ENCODE data around the gene GHITM.
"Not testable (repeated sequence)": the region's sequence is repeated elsewhere in the genome, so short reads cannot be mapped to it uniquely, and the experiment has no call there.

DNA sequence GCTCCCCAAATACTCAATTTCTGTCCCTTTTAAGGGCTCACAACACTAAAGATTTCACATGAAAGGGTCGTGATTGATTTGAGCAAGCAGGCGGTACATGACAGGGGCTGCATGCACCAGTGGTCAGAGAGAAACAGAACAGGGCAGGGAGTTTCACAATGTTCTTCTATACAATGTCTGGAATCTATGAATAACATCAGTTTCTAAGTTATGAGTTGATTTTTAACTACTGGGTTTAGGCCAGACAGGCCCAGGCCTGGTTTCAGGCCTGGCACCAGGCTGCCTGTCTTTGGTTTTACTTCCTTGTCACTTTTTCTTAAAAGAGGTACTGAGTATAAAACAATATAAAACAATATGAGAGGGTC is 28.0 kb downstream of the GHITM start:
- not testable (repeated sequence) for TF ChIP-seq POLR2A (IDR thresholded peaks at IDR 0.05; ENCODE audit: low read depth); POLR2AphosphoS5 (IDR thresholded peaks at IDR 0.05)
- TF ChIP-seq, protein P1, sequence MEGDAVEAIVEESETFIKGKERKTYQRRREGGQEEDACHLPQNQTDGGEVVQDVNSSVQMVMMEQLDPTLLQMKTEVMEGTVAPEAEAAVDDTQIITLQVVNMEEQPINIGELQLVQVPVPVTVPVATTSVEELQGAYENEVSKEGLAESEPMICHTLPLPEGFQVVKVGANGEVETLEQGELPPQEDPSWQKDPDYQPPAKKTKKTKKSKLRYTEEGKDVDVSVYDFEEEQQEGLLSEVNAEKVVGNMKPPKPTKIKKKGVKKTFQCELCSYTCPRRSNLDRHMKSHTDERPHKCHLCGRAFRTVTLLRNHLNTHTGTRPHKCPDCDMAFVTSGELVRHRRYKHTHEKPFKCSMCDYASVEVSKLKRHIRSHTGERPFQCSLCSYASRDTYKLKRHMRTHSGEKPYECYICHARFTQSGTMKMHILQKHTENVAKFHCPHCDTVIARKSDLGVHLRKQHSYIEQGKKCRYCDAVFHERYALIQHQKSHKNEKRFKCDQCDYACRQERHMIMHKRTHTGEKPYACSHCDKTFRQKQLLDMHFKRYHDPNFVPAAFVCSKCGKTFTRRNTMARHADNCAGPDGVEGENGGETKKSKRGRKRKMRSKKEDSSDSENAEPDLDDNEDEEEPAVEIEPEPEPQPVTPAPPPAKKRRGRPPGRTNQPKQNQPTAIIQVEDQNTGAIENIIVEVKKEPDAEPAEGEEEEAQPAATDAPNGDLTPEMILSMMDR (IDR thresholded peaks at IDR 0.05), result not testable (repeated sequence)

Data from esophagus muscularis mucosa (tissue), 3 donors.